Measurements from ENCODE around the gene LCE3B.

LCE3B gene

DNA sequence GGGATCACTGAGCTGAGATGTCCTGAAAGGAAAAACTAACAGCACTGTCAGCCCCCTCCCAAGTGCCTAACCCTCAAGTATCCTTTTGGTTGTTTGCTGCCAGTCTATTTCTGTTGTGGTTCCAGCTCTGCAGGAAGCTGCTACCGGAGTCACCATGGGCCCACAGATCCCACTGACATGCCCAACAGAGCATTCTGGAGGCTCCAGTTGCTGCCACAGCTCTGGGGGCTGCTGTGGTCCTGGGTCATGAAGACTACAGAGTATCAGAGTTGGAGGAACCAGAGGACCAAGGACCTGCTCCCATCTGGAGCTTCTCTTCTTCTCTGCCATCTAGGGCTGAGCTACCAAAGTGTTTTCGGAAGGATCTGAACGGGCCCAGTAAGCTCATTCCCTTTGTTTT is 8.4 kb downstream of the LCE3B start:
- Histone ChIP-seq H3K4me3 (ENCODE audit: extremely low read depth, insufficient read depth, low read length, poor library complexity, severe bottlenecking) (no peak overlapping the region), H3K9me3 (ENCODE audit: control insufficient read depth, low read length) (peaks cover 81% of the 10 kb centered on the region)
- WGBS, 2 experiments (ENCODE audit: insufficient coverage in 2 of 2) = 55 to 80% methylated on average over 1 to 2 of the region's 3 CpGs

DNA sequence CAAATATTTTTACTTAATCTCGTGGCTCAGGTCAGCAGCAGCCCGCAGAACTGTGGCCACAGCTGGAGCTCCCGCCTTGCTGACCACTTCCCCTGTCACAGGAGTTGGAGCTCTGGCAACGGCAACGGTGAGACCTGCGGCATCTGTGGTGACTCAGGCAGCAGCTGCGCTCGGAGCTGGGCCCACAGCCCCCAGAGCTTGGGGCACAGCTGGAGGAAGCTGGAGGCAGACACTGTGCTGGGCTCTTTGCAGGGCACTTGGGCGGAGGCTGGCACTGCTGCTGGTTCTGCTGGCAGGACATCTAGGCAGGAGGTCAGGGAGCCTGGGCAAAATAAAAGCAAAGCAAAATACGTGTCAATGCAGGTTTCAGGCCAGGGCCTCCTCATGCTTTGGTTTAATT is 9.2 kb downstream of the LCE3B start, which contains the start of gene LCE3A:
Gene LCE3A (minus strand): TSS at position 301 of the 400 bp plus-strand sequence. CDS start 0 bp downstream, at position 301.
- WGBS, 2 experiments (ENCODE audit: insufficient coverage in 2 of 2) = 67 to 68% methylated on average over 9 to 10 of the region's 10 CpGs
- no peaks in the 10 kb centered on the region for H3K4me1 ChIP-seq (ENCODE audit: control insufficient read depth, insufficient read depth, low read length, poor library complexity, severe bottlenecking)
- H3K27ac ChIP-seq (ENCODE audit: low read depth, low read length, severe bottlenecking) = no peak within 1 kb of the TSS
- peaks cover 81% of the 10 kb centered on the region for H3K9me3 ChIP-seq (ENCODE audit: control insufficient read depth, low read length)
- no peaks in the 10 kb centered on the region for H3K36me3 ChIP-seq (ENCODE audit: control insufficient read depth, insufficient read depth, low read length)
- H3K4me3 ChIP-seq (ENCODE audit: extremely low read depth, insufficient read depth, low read length, poor library complexity, severe bottlenecking) = no peak within 1 kb of the TSS

More for the DNA sequence above, 8.4 kb downstream of the LCE3B start:
- Histone ChIP-seq H3K27ac (ENCODE audit: low read depth, low read length, severe bottlenecking) (no peak overlapping the region), H3K36me3 (ENCODE audit: control insufficient read depth, insufficient read depth, low read length) (no peaks in the 10 kb centered on the region), H3K4me1 (ENCODE audit: control insufficient read depth, insufficient read depth, low read length, poor library complexity, severe bottlenecking) (no peaks in the 10 kb centered on the region)

DNA sequence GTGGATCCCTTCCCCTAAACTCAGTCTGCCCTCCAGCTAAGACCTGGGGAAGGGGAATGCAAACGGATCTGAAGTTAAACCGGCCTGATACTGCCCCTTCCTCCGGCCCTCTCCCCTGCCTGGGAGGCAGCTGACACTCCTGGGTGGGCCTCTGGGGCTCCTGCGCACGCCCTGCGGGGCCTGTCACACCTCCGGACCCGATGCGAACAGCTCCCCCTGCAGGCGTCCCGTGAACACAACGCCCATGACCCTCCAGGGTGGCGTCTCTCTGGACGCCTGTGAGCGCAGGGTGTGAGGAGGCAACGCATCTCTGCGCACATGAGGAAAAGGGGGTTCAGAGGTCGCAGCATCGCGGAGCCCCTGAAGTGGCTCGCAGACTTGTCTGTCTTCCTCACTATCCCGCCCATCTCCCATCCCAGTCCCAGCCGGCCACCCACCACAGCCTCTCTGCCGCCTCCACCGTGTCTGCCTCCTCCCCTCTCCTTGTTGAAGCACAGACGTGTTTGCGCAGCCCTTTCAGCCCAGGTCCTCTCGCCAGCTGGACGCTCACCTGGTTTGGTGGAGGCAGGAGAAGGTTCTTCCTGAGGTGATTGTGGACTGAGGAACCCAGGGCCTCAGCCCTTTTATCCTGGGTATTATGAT is 9.7 kb downstream of the LCE3B start:
- Histone ChIP-seq H3K4me1 (ENCODE audit: control insufficient read depth, insufficient read depth, low read length, poor library complexity, severe bottlenecking) (no peaks in the 10 kb centered on the region), H3K27ac (ENCODE audit: low read depth, low read length, severe bottlenecking) (no peak overlapping the region), H3K36me3 (ENCODE audit: control insufficient read depth, insufficient read depth, low read length) (no peaks in the 10 kb centered on the region), H3K9me3 (ENCODE audit: control insufficient read depth, low read length) (peaks cover 84% of the 10 kb centered on the region), H3K4me3 (ENCODE audit: extremely low read depth, insufficient read depth, low read length, poor library complexity, severe bottlenecking) (no peak overlapping the region)
- 84 to 85% methylated on average over 22 of the region's 29 CpGs for WGBS, 2 experiments (ENCODE audit: insufficient coverage in 2 of 2)

DNA sequence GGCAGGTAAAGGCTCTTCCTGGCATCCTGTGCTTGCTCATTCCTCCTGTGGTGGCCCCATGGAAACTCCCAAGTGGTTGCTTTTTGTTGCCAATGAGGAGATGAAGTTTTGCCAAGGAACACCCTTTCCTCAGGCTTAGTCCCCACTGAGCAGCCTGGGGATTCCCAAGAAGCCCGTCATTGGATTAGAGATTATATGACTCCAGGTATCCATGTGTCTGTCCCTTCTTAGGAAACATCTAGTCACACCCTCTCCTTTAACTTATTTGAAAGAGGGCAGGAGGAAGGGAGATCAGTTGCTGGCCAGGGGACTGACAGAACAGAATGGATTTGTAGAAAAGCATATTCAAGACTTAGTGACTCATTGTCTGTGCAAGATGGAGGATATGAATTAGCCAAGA is 13.1 kb downstream of the LCE3B start:
- H3K36me3 ChIP-seq (ENCODE audit: control insufficient read depth, insufficient read depth, low read length) = no peaks in the 10 kb centered on the region
- no CpG with 5 or more reads among the region's 1 CpG for WGBS, 2 experiments (ENCODE audit: insufficient coverage in 2 of 2)
- no peaks in the 10 kb centered on the region for H3K4me1 ChIP-seq (ENCODE audit: control insufficient read depth, insufficient read depth, low read length, poor library complexity, severe bottlenecking)
- H3K9me3 ChIP-seq (ENCODE audit: control insufficient read depth, low read length) = peaks cover 85% of the 10 kb centered on the region
- no peak overlapping the region for H3K27ac ChIP-seq (ENCODE audit: low read depth, low read length, severe bottlenecking)
- H3K4me3 ChIP-seq (ENCODE audit: extremely low read depth, insufficient read depth, low read length, poor library complexity, severe bottlenecking) = no peak overlapping the region

DNA sequence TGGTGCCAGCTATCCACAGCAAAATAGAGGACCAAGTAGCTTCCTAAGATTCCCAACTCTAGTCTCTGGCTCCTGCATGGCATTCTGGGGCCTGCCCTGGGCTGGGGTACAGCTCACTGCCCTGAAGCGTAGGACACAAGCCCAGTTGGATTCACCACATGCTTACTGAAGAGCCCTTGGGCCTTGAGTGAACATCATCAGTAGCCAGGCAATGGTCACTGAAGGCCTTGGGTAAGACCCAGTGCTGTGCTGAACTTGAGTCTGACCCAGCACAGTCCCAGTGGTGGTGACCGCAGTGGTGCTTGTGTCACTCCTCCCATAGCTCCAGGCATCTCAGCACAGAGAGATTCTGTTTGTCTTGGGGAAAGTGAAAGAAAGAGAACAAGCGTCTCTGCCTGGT is 17.0 kb downstream of the LCE3B start:
- H3K4me3 ChIP-seq (ENCODE audit: extremely low read depth, insufficient read depth, low read length, poor library complexity, severe bottlenecking) = no peak overlapping the region
- WGBS, 2 experiments (ENCODE audit: insufficient coverage in 2 of 2) = 85 to 89% methylated on average over 2 of the region's 3 CpGs
- H3K36me3 ChIP-seq (ENCODE audit: control insufficient read depth, insufficient read depth, low read length) = no peaks in the 10 kb centered on the region
- peaks cover 50% of the 10 kb centered on the region for H3K9me3 ChIP-seq (ENCODE audit: control insufficient read depth, low read length)
- H3K4me1 ChIP-seq (ENCODE audit: control insufficient read depth, insufficient read depth, low read length, poor library complexity, severe bottlenecking) = no peaks in the 10 kb centered on the region
- H3K27ac ChIP-seq (ENCODE audit: low read depth, low read length, severe bottlenecking) = no peak overlapping the region

DNA sequence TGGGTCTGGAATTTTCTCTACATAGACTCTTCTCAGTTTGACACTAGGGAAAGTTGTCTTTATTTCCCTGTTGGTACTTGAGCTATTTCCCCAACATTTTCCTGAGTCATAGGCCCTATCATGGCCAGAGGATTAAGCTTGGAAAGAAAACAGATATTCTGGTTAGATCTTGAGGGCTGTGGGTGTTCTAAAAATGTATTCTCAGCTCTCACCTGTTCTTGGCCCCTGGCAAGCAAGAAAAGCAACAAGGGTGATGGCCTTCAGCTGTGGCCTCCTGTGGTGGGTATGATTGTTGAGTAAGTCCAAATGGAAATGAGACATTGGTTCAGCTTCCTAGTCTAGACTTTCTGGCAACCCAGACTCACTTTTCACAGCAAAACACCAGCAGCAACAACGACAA is 26.7 kb downstream of the LCE3B start:
- 0 to 14% methylated on average over 1 of the region's 1 CpG for WGBS, 2 experiments (ENCODE audit: insufficient coverage in 2 of 2)
- Histone ChIP-seq H3K4me3 (ENCODE audit: extremely low read depth, insufficient read depth, low read length, poor library complexity, severe bottlenecking) (no peak overlapping the region), H3K4me1 (ENCODE audit: control insufficient read depth, insufficient read depth, low read length, poor library complexity, severe bottlenecking) (no peaks in the 10 kb centered on the region), H3K27ac (ENCODE audit: low read depth, low read length, severe bottlenecking) (no peak overlapping the region), H3K9me3 (ENCODE audit: control insufficient read depth, low read length) (peaks cover 43% of the 10 kb centered on the region), H3K36me3 (ENCODE audit: control insufficient read depth, insufficient read depth, low read length) (no peaks in the 10 kb centered on the region)

DNA sequence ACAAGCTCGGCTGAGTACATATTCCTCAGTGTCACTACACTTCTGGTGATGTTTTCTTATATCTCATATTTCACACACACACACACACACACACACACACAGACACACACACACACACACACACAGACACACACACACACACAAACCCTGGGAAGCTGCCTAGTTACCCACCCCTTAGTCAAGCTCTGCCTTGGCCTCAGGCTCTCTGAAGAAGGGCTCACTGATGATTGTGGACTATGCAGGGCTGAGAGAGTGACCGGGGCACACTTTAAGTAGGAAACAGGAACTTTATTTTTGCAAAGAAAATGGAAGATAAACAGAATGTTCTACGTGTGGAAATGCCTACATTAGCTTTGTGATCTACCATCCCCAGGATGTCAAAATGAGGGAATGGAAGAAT is 30.3 kb downstream of the LCE3B start:
- 31 to 58% methylated on average over 2 to 3 of the region's 3 CpGs for WGBS, 2 experiments (ENCODE audit: insufficient coverage in 2 of 2)
- Histone ChIP-seq H3K36me3 (ENCODE audit: control insufficient read depth, insufficient read depth, low read length) (no peaks in the 10 kb centered on the region), H3K9me3 (ENCODE audit: control insufficient read depth, low read length) (peaks cover 49% of the 10 kb centered on the region), H3K27ac (ENCODE audit: low read depth, low read length, severe bottlenecking) (no peak overlapping the region), H3K4me1 (ENCODE audit: control insufficient read depth, insufficient read depth, low read length, poor library complexity, severe bottlenecking) (no peaks in the 10 kb centered on the region), H3K4me3 (ENCODE audit: extremely low read depth, insufficient read depth, low read length, poor library complexity, severe bottlenecking) (no peak overlapping the region)

DNA sequence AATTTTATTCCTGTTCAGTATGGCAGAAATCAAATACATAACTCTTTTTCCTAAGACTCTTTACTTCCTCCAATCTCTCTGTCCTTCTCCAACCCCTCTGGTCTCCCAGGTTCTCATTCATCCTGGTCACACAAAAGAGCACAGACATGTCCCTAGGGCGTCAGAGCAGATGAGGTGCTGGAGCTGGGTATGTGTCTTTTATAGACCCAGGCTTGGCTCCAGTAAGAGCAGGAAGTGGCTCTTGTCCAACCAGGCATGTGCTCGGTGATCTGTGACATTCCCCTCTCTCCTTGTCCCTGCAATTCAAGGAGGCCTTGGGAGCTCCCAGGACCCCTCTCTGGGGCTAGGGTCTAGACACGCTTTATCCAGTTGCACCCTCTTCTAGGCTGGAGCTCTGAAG is 31.5 kb downstream of the LCE3B start:
- 45 to 56% methylated on average over 1 to 2 of the region's 3 CpGs for WGBS, 2 experiments (ENCODE audit: insufficient coverage in 2 of 2)
- H3K36me3 ChIP-seq (ENCODE audit: control insufficient read depth, insufficient read depth, low read length) = no peaks in the 10 kb centered on the region
- H3K9me3 ChIP-seq (ENCODE audit: control insufficient read depth, low read length) = peaks cover 56% of the 10 kb centered on the region
- H3K4me3 ChIP-seq (ENCODE audit: extremely low read depth, insufficient read depth, low read length, poor library complexity, severe bottlenecking) = no peak overlapping the region
- no peaks in the 10 kb centered on the region for H3K4me1 ChIP-seq (ENCODE audit: control insufficient read depth, insufficient read depth, low read length, poor library complexity, severe bottlenecking)
- H3K27ac ChIP-seq (ENCODE audit: low read depth, low read length, severe bottlenecking) = no peak overlapping the region

DNA sequence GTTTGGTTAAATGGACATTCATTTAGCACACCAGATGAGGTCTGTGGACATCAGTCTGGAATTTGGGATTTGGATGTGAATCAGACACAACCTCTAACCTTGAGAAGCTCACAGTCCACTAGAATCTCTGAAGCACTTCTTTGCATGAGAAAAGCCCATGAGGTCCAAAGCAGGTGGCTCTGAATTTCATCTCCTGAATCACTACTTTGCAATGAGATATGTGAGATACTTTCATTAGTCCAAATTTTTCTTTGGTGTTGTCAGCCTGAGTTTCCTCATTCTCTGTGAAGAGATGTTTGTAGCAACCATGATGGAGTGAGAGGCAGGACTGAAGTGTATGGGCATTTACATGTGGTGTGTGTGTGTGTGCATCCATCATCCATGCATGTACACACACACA is 33.0 kb downstream of the LCE3B start:
- Histone ChIP-seq H3K36me3 (ENCODE audit: control insufficient read depth, insufficient read depth, low read length) (no peaks in the 10 kb centered on the region), H3K27ac (ENCODE audit: low read depth, low read length, severe bottlenecking) (no peak overlapping the region), H3K4me3 (ENCODE audit: extremely low read depth, insufficient read depth, low read length, poor library complexity, severe bottlenecking) (no peak overlapping the region), H3K9me3 (ENCODE audit: control insufficient read depth, low read length) (peaks cover 52% of the 10 kb centered on the region), H3K4me1 (ENCODE audit: control insufficient read depth, insufficient read depth, low read length, poor library complexity, severe bottlenecking) (no peaks in the 10 kb centered on the region)

DNA sequence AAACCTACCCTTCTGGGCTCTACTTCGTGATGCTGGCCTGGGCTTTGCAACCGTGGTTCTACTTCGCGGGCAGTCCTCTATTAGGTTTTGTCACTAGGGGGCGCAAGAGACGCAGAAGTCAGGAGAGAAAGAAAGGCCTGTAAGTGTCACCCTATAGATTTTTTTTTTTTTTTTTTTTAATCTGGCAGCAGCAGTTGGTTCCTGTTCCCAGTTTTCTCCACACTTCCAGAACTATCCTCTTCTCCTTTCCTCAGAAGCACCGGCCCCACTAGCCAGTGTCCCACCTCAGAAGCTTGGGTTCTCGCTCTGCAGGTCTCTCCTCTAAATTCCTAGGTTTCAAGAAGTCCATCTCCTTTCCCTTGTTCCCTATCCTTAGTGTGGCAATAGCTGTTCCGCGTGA is 40.5 kb downstream of the LCE3B start:
- Histone ChIP-seq H3K4me3 (ENCODE audit: extremely low read depth, insufficient read depth, low read length, poor library complexity, severe bottlenecking) (no peak overlapping the region), H3K27ac (ENCODE audit: low read depth, low read length, severe bottlenecking) (no peak overlapping the region), H3K36me3 (ENCODE audit: control insufficient read depth, insufficient read depth, low read length) (no peaks in the 10 kb centered on the region), H3K9me3 (ENCODE audit: control insufficient read depth, low read length) (peaks cover 29% of the 10 kb centered on the region), H3K4me1 (ENCODE audit: control insufficient read depth, insufficient read depth, low read length, poor library complexity, severe bottlenecking) (no peaks in the 10 kb centered on the region)
- 9 to 70% methylated on average over 4 to 6 of the region's 10 CpGs for WGBS, 2 experiments (ENCODE audit: insufficient coverage in 2 of 2)

DNA sequence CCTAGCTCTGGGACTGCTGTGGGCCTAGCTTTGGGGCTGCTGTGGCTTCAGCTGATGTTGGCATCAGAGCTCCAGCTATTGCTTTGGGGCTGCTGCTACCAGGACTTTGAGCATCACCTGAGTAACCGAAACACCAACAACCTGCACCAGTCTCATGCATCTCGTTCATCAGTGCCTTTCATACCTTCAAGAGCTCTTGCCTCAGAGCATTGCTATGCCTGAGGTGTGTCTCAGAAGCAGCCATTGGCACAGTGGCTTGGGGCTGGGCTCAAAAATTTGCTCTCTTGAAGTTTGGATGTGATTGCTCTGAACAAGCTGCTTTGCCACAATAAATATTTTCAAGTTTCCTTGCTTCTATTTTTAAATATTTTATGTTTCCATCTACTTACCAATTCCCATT is 42.8 kb downstream of the LCE3B start:
- Histone ChIP-seq H3K9me3 (ENCODE audit: control insufficient read depth, low read length) (peaks cover 29% of the 10 kb centered on the region), H3K27ac (ENCODE audit: low read depth, low read length, severe bottlenecking) (no peak overlapping the region), H3K4me1 (ENCODE audit: control insufficient read depth, insufficient read depth, low read length, poor library complexity, severe bottlenecking) (no peaks in the 10 kb centered on the region), H3K36me3 (ENCODE audit: control insufficient read depth, insufficient read depth, low read length) (no peaks in the 10 kb centered on the region), H3K4me3 (ENCODE audit: extremely low read depth, insufficient read depth, low read length, poor library complexity, severe bottlenecking) (no peak overlapping the region)
- WGBS, 2 experiments (ENCODE audit: insufficient coverage in 2 of 2) = 67% methylated on average over 2 of the region's 2 CpGs; no CpG with 5 or more reads in 1 of the 2 experiments

All from mesodermal cell (in vitro differentiated cells).